Measurements from ENCODE around the gene GAREM1.

- TF ChIP-seq, protein P1, sequence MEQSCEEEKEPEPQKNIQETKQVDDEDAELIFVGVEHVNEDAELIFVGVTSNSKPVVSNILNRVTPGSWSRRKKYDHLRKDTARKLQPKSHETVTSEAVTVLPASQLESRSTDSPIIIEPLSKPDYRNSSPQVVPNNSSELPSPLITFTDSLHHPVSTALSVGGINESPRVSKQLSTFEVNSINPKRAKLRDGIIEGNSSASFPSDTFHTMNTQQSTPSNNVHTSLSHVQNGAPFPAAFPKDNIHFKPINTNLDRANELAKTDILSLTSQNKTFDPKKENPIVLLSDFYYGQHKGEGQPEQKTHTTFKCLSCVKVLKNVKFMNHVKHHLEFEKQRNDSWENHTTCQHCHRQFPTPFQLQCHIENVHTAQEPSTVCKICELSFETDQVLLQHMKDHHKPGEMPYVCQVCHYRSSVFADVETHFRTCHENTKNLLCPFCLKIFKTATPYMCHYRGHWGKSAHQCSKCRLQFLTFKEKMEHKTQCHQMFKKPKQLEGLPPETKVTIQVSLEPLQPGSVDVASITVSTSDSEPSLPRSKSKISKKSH (CRISPR knock-in tag; IDR thresholded peaks at IDR 0.05), result no peak
- TF ChIP-seq ZNF780A (CRISPR knock-in tag; IDR thresholded peaks at IDR 0.05) (no peak), CTCF (IDR thresholded peaks at IDR 0.05 in 2 of 3, conservative IDR thresholded peaks at IDR 0.05 in 1 of 3; ENCODE audit: insufficient read depth in 2 of 3, low read depth in 1 of 3, low read length in 3 of 3) (no peak)
These were observed 12.3 kb upstream of the GAREM1 start for GRCh38 chr18:32483002-32483401.
